Natural killer cell (primary cell): ENCODE measurements around the gene FREY1. TPM values are rescaled to one million over a fixed set of nuclear protein-coding genes. Genes with fewer than 3 reads are reported as not detected.

ENCODE experiments used
- ATAC-seq, 3 donors: fragments of 150-1000 bp in 2 of 3; fragments of 200-7000 bp in 1 of 3; cut with Tn5 transposase; 1 replicate in 1 of 3; 2 replicates in 2 of 3; pipeline ENCODE4 v1.10.0; 2021; ENCODE audit warnings: mild to moderate bottlenecking in 2 of 3, moderate library complexity in 2 of 3
- DNase-seq, 2 donors: peaks; one replicate each; pipeline versions ENCODE4 v3.0.0 to v3.0.0-alpha.2; 2013 to 2021; ENCODE audit warnings: mixed read lengths in 1 of 2
- H3K27ac ChIP-seq: one replicate; pipeline ENCODE4 v1.5.1; 2013; ENCODE audit warnings: mild to moderate bottlenecking, low read length
- H3K27me3 ChIP-seq: one replicate; pipeline ENCODE4 v1.6.1; 2013; ENCODE audit warnings: low read length; ENCODE audit not compliant: control insufficient read depth, insufficient read depth
- H3K36me3 ChIP-seq: one replicate; pipeline ENCODE4 v1.6.1; 2013; ENCODE audit warnings: low read length; ENCODE audit not compliant: control insufficient read depth, insufficient read depth
- H3K4me1 ChIP-seq: one replicate; pipeline ENCODE4 v1.6.1; 2013; ENCODE audit warnings: low read length; ENCODE audit not compliant: control insufficient read depth, insufficient read depth
- H3K4me3 ChIP-seq: one replicate; pipeline ENCODE4 v1.5.1; 2013; ENCODE audit warnings: low read length
- H3K9me3 ChIP-seq: one replicate; pipeline ENCODE4 v1.6.1; 2013; ENCODE audit warnings: low read length; ENCODE audit not compliant: control insufficient read depth, insufficient read depth
- H3K27ac Mint-ChIP-seq, 2 donors: one replicate each; pipeline ENCODE4 v1.8.0; 2022; ENCODE audit warnings: mild to moderate bottlenecking in 2 of 2, mixed read lengths in 2 of 2, moderate library complexity in 1 of 2
- H3K27me3 Mint-ChIP-seq, 2 donors: one replicate each; pipeline ENCODE4 v1.8.0; 2022; ENCODE audit warnings: low read depth in 2 of 2, mixed read lengths in 2 of 2
- H3K36me3 Mint-ChIP-seq: one replicate; pipeline ENCODE4 v1.8.0; 2022; ENCODE audit warnings: mixed read lengths
- H3K4me1 Mint-ChIP-seq, 2 donors: one replicate each; pipeline ENCODE4 v1.8.0; 2022; ENCODE audit warnings: mixed read lengths in 2 of 2
- H3K4me3 Mint-ChIP-seq: one replicate; pipeline ENCODE4 v1.8.0; 2022; ENCODE audit warnings: mild to moderate bottlenecking, moderate library complexity, mixed read lengths
- H3K9me3 Mint-ChIP-seq, 2 donors: one replicate each; pipeline ENCODE4 v1.8.0; 2022; ENCODE audit warnings: mixed read lengths in 2 of 2
- CTCF ChIP-seq: fragments of 200-600 bp; IDR thresholded peaks from one replicate; pipeline ENCODE4 v1.8.0; 2022; ENCODE audit warnings: antibody characterized with exemption
- WGBS: methylation state at CpG from one replicate; pipeline ENCODE4 v1.1.7; 2013; ENCODE audit warnings: missing lambda C conversion rate; ENCODE audit not compliant: insufficient coverage; 5-methylcytosine and 5-hydroxymethylcytosine counted together
- intact Hi-C: fragments of 100-400 bp; cut with micrococcal nuclease; formaldehyde crosslinking; loops from one replicate; pipeline ENCODE4 v1.14.2; 2022
- total RNA-seq, 4 donors: library from RNA; stranded (reverse); fragments of 120-200 nt in 1 of 4; gene quantifications; one replicate each; pipeline versions ENCODE4 v1.2.3 to v1.2.4, GENCODE V29; 2013 to 2022

Gene FREY1
- total RNA-seq, 3 donors from 2014 or later (not counting 1 experiment from before 2014, with no cell fraction given) = 3.7 to 6.8 (median 3.9) TPM

- peaks cover 0 to 38% of the 10 kb centered on the region in 2 donors for H3K27me3 Mint-ChIP-seq
- ATAC-seq (no peak), DNase-seq (no peak)
- TF ChIP-seq CTCF = no peak
- no peak overlapping the region for H3K4me3 Mint-ChIP-seq
- peaks cover 0 to 17% of the 10 kb centered on the region in 2 donors for H3K4me1 Mint-ChIP-seq
- Histone ChIP-seq H3K4me1 (peaks cover 17% of the 10 kb centered on the region), H3K36me3 (no peaks in the 10 kb centered on the region), H3K27me3 (peaks cover 27% of the 10 kb centered on the region), H3K4me3 (no peak overlapping the region), H3K27ac (no peak overlapping the region), H3K9me3 (no peaks in the 10 kb centered on the region)
- H3K9me3 Mint-ChIP-seq = no peaks in the 10 kb centered on the region
- intact Hi-C loops = no loop called here
- H3K36me3 Mint-ChIP-seq = no peaks in the 10 kb centered on the region
- 26% methylated on average over 19 of the region's 19 CpGs for WGBS
- no peak overlapping the region for H3K27ac Mint-ChIP-seq
Measured at GRCh38 chr11:45896422-45896984, 10.6 kb downstream of the FREY1 start.

- Mint-ChIP-seq H3K27me3 (peaks cover 0 to 33% of the 10 kb centered on the region in 2 donors), H3K4me1 (peaks cover 0 to 13% of the 10 kb centered on the region in 2 donors), H3K4me3 (no peak overlapping the region), H3K36me3 (no peaks in the 10 kb centered on the region), H3K9me3 (no peaks in the 10 kb centered on the region), H3K27ac (no peak overlapping the region)
- no peak for TF ChIP-seq CTCF
- Histone ChIP-seq H3K4me1 (peaks cover 16% of the 10 kb centered on the region), H3K9me3 (no peaks in the 10 kb centered on the region), H3K36me3 (no peaks in the 10 kb centered on the region), H3K27me3 (peaks cover 25% of the 10 kb centered on the region), H3K4me3 (no peak overlapping the region), H3K27ac (no peak overlapping the region)
- no peak for DNase-seq
- intact Hi-C loops = no loop called here
- 88% methylated on average over 5 of the region's 8 CpGs for WGBS
- no peak for ATAC-seq
Measured at GRCh38 chr11:45895553-45896259, 11.4 kb downstream of the FREY1 start.

GRCh38 chr11:45894555-45895247 lies 12.4 kb downstream of the FREY1 start:
- peaks cover 0 to 34% of the 10 kb centered on the region in 2 donors for H3K27me3 Mint-ChIP-seq
- TF ChIP-seq CTCF = no peak

More at GRCh38 chr11:45894555-45895247, 12.4 kb downstream of the FREY1 start:
- DNase-seq (no peak), ATAC-seq (no peak)
- H3K4me3 ChIP-seq = no peak overlapping the region
- H3K27ac Mint-ChIP-seq = no peak overlapping the region
- peaks cover 11% of the 10 kb centered on the region for H3K4me1 ChIP-seq
- H3K27me3 ChIP-seq = peaks cover 21% of the 10 kb centered on the region
- peaks cover 0 to 8% of the 10 kb centered on the region in 2 donors for H3K4me1 Mint-ChIP-seq
- no peaks in the 10 kb centered on the region for H3K9me3 Mint-ChIP-seq
- no peak overlapping the region for H3K27ac ChIP-seq
- WGBS = 84% methylated on average over 6 of the region's 6 CpGs
- no peaks in the 10 kb centered on the region for H3K36me3 ChIP-seq
- intact Hi-C loops = no loop called here
- no peak overlapping the region for H3K4me3 Mint-ChIP-seq
- H3K36me3 Mint-ChIP-seq = no peaks in the 10 kb centered on the region
- no peaks in the 10 kb centered on the region for H3K9me3 ChIP-seq
